HL-60 (cell line): ENCODE results near the gene GNAT2.
A peak's percentile ranks its signal among the peaks of the same experiment; 100 is the strongest.

Experiments used
- DNase-seq, 2 experiments: peaks; one replicate each; pipeline ENCODE4 v3.0.0-alpha.2; 2010 to 2020; ENCODE audit warnings: low read depth in 1 of 2, low spot score in 1 of 2
- H3K27ac ChIP-seq: fragments of 250-450 bp; sonication (Bioruptor Pico); replicated peaks from 2 replicates; pipeline ENCODE4 v1.5.1; 2020; ENCODE audit warnings: mild to moderate bottlenecking, moderate library complexity
- H3K27me3 ChIP-seq: fragments of 250-450 bp; sonication (Bioruptor Pico); 2 replicates; pipeline ENCODE4 v1.5.1; 2021; ENCODE audit warnings: mild to moderate bottlenecking, moderate library complexity; ENCODE audit not compliant: insufficient read depth, poor library complexity, severe bottlenecking
- H3K4me3 ChIP-seq: replicated peaks from 2 replicates; pipeline ENCODE4 v1.5.1; 2011; ENCODE audit warnings: mild to moderate bottlenecking, control low read depth, low read length; ENCODE audit not compliant: insufficient read depth
- GABPA ChIP-seq: IDR thresholded peaks from 2 replicates; pipeline ENCODE4 v1.6.1; 2012; ENCODE audit warnings: low read depth
- POLR2AphosphoS5 ChIP-seq: IDR thresholded peaks from 2 replicates; pipeline ENCODE4 v1.6.1; 2012; ENCODE audit warnings: low read depth
- SPI1 ChIP-seq: IDR thresholded peaks from 2 replicates; pipeline ENCODE4 v1.6.1; 2012; ENCODE audit warnings: low read depth, mild to moderate bottlenecking, borderline replicate concordance
- TF ChIP-seq, protein P1 (sequence below): IDR thresholded peaks from 2 replicates; pipeline ENCODE4 v1.6.1; 2012; ENCODE audit warnings: low read depth; ENCODE audit not compliant: insufficient replicate concordance
- TF ChIP-seq, protein P2 (sequence below): IDR thresholded peaks from one replicate; pipeline ENCODE4 v1.5.1; 2011; ENCODE audit warnings: low read length, control low read depth, inconsistent platforms; ENCODE audit not compliant: insufficient read depth

Gene GNAT2

DNA sequence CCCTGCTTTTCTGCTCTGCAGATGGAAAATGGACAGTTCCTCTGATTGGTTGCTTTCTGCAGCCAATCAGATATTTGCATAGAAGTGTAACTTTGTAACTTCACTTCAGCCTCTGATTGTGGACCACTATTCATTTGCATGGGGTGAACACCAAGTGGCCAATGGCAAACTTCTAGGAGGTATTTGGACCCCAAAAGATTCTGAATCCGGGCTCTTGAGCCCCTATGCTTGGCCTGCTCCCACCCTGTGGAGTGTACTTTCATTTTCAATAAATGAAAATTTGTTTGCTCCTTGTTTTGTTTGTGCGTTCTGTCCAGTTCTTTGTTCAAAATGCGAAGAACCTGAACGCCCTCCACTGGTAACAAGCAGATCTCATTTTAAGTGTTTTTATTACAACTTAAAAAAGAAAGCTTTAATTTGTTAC, 30.1 kb upstream of the GNAT2 start:
- TF ChIP-seq, protein P1, sequence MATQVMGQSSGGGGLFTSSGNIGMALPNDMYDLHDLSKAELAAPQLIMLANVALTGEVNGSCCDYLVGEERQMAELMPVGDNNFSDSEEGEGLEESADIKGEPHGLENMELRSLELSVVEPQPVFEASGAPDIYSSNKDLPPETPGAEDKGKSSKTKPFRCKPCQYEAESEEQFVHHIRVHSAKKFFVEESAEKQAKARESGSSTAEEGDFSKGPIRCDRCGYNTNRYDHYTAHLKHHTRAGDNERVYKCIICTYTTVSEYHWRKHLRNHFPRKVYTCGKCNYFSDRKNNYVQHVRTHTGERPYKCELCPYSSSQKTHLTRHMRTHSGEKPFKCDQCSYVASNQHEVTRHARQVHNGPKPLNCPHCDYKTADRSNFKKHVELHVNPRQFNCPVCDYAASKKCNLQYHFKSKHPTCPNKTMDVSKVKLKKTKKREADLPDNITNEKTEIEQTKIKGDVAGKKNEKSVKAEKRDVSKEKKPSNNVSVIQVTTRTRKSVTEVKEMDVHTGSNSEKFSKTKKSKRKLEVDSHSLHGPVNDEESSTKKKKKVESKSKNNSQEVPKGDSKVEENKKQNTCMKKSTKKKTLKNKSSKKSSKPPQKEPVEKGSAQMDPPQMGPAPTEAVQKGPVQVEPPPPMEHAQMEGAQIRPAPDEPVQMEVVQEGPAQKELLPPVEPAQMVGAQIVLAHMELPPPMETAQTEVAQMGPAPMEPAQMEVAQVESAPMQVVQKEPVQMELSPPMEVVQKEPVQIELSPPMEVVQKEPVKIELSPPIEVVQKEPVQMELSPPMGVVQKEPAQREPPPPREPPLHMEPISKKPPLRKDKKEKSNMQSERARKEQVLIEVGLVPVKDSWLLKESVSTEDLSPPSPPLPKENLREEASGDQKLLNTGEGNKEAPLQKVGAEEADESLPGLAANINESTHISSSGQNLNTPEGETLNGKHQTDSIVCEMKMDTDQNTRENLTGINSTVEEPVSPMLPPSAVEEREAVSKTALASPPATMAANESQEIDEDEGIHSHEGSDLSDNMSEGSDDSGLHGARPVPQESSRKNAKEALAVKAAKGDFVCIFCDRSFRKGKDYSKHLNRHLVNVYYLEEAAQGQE: no peak
- TF ChIP-seq, protein P2, sequence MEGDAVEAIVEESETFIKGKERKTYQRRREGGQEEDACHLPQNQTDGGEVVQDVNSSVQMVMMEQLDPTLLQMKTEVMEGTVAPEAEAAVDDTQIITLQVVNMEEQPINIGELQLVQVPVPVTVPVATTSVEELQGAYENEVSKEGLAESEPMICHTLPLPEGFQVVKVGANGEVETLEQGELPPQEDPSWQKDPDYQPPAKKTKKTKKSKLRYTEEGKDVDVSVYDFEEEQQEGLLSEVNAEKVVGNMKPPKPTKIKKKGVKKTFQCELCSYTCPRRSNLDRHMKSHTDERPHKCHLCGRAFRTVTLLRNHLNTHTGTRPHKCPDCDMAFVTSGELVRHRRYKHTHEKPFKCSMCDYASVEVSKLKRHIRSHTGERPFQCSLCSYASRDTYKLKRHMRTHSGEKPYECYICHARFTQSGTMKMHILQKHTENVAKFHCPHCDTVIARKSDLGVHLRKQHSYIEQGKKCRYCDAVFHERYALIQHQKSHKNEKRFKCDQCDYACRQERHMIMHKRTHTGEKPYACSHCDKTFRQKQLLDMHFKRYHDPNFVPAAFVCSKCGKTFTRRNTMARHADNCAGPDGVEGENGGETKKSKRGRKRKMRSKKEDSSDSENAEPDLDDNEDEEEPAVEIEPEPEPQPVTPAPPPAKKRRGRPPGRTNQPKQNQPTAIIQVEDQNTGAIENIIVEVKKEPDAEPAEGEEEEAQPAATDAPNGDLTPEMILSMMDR: no peak
- TF ChIP-seq POLR2AphosphoS5 (no peak), SPI1 (no peak), GABPA (no peak)
- Histone ChIP-seq H3K4me3 (no peak overlapping the region), H3K27ac (no peak overlapping the region), H3K27me3 (no peaks in the 10 kb centered on the region)
- no peak for DNase-seq

DNA sequence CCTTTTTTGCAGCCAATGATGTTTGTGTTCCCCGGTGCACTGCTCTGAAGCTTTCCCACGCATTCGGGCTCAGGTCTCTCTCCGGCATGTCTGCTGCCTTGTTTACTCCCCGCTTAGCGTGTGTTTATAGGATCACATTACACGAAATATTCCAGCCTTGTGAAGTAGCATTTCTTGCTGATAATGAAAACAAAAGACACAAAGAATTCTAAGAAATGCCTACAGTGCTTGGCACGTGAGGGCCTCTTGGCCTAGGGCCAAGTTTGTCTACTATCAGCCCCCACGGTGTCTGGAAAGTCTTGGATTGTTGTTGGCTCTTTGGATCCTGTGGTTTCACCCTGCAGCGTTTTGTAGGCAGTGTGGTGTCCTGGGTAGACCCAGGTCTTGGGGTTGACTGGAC, 25.3 kb upstream of the GNAT2 start:
- H3K27ac ChIP-seq: no peak overlapping the region
- TF ChIP-seq, protein P2: no peak
- TF ChIP-seq GABPA (no peak), SPI1 (no peak), POLR2AphosphoS5 (no peak)
- TF ChIP-seq, protein P1: no peak
- H3K27me3 ChIP-seq: no peaks in the 10 kb centered on the region
- no peak overlapping the region for H3K4me3 ChIP-seq
- no peak for DNase-seq

DNA sequence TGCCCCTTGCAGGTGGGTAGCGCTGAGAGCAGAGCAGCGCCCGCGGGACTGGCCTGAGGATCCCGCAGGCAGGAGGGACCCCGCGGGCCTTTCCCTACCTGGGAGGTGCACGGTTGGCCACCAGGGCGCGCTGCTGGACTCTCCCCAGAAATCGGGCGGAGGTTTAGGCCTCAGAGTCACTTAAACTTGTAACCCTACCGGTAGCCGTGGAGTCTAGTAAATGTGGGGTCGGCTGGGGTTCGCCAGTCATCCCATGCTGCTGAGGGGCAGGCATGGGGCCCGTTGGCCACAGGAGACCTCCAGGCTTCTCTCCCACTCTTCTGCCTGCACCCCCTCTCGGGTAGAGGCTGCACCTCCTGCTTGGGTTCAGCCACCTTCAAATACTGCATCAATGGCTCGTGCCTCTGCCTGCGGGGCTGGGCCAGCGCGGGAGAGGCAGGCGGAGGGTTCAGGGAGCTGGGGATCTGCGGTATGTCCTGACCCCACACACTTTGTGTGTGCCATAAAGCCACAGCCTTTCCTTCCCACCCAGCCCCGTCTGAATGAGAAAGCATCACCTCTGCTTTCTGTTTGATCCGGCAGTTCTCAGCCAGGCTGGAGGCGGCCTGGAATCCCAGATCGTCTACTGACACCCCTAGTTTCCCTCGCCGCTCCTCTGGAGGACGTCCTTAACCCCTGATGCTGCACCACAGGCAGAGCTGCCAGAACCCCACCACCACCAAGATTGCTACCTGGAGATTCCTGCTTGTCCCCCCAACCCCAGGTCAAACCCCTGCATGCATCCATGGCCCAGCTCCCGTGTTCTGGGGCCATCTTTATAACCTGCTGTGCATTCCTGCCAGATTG, 24.2 kb upstream of the GNAT2 start:
- H3K4me3 ChIP-seq: no peak overlapping the region
- H3K27me3 ChIP-seq: no peaks in the 10 kb centered on the region
- peak in 1 of 2 experiments; percentile 83 for DNase-seq
- H3K27ac ChIP-seq: no peak overlapping the region
- TF ChIP-seq, protein P2: peak; percentile 78
- no peak for TF ChIP-seq POLR2AphosphoS5
- TF ChIP-seq GABPA: no peak
